ENCODE data around the gene SLC35F1. TPM values are rescaled to one million over a fixed set of nuclear protein-coding genes. Genes with fewer than 3 reads are reported as not detected.

SLC35F1 gene
- total and polyA plus RNA-seq, 3 donors from 2014 or later = 1.4 to 1.8 (median 1.6) TPM

DNA sequence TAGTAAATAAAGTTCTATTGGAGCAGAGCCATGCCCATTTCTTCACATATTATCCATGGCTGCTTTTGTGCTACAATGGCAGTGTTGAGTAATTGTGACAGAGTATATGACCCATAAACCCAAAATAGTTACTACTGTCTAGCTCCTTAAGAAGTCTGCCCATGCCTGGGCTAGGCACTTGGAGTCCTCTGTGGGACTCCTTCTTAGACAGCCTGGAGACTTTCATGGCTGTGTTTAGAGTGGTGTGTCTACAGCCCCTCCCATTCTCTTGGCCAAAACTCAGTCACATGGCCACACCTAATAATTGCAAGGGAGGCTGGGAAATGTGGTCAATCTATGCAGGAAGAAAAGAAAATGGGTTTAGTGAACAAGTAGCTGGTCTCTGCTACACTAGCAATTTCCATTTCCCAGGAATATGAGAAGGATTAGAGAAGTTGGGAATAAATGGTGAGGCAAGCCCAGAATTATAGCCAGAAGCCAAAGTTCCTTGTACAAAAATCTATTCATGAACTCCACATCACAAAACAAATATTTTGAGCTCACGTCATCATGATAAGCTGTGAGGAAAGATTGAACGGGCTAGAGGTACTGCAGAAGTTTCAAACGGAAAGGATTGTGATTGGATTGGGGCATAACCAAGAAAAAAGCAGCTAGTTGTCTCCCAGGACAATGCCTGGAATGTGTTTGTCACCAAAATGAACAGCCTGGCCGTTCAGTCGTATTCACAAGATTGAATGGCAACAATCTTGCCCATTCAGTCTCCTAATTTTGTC, 389.3 kb downstream of the SLC35F1 start:
- no peaks in the 10 kb centered on the region for H3K9me3 ChIP-seq
- H3K36me3 ChIP-seq (ENCODE audit: low read depth, missing control alignments) = no peaks in the 10 kb centered on the region
- H3K27me3 ChIP-seq = no peaks in the 10 kb centered on the region
- H3K4me1 ChIP-seq = no peaks in the 10 kb centered on the region
- no peak overlapping the region for H3K27ac ChIP-seq
- WGBS, 2 donors = 92 to 95% methylated on average over 5 of the region's 5 CpGs
- TF ChIP-seq, protein P1, sequence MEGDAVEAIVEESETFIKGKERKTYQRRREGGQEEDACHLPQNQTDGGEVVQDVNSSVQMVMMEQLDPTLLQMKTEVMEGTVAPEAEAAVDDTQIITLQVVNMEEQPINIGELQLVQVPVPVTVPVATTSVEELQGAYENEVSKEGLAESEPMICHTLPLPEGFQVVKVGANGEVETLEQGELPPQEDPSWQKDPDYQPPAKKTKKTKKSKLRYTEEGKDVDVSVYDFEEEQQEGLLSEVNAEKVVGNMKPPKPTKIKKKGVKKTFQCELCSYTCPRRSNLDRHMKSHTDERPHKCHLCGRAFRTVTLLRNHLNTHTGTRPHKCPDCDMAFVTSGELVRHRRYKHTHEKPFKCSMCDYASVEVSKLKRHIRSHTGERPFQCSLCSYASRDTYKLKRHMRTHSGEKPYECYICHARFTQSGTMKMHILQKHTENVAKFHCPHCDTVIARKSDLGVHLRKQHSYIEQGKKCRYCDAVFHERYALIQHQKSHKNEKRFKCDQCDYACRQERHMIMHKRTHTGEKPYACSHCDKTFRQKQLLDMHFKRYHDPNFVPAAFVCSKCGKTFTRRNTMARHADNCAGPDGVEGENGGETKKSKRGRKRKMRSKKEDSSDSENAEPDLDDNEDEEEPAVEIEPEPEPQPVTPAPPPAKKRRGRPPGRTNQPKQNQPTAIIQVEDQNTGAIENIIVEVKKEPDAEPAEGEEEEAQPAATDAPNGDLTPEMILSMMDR (IDR thresholded peaks at IDR 0.05) = no peak
- no peak for TF ChIP-seq POLR2A (IDR thresholded peaks at IDR 0.05)
- intact Hi-C loops (cut with DNase I; ENCODE audit: low total_unique reads) = no loop called here
- DNase-seq = no peak
- no peak overlapping the region for H3K4me3 ChIP-seq

DNA sequence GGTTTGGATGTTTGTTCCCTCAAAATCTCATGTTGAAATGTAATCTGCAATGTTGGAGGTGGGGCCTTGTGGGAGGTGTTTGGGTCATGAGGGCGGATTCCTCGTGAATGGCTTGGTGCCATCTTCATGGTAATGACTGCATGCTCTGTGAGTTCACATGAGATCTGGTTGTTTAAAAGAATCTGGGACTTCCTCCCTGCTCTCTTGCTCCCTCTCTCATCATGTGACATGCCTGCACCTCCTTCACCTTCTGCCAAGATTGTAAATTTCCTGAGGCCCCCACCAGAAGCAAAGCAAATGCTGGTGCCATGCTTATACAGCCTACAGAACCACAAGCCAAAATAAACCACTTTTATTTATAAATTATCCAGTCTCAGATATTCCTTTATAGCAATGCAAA, 390.8 kb downstream of the SLC35F1 start:
- no peaks in the 10 kb centered on the region for H3K4me1 ChIP-seq
- H3K27ac ChIP-seq = no peak overlapping the region
- intact Hi-C loops (cut with DNase I; ENCODE audit: low total_unique reads) = no loop called here
- no peak for TF ChIP-seq POLR2A (IDR thresholded peaks at IDR 0.05)
- TF ChIP-seq, protein P1 (IDR thresholded peaks at IDR 0.05) = no peak
- H3K4me3 ChIP-seq = no peak overlapping the region
- H3K9me3 ChIP-seq = no peaks in the 10 kb centered on the region
- no peaks in the 10 kb centered on the region for H3K27me3 ChIP-seq
- DNase-seq = no peak
- H3K36me3 ChIP-seq (ENCODE audit: low read depth, missing control alignments) = no peaks in the 10 kb centered on the region
- WGBS, 2 donors = 59 to 84% methylated on average over 2 of the region's 2 CpGs

DNA sequence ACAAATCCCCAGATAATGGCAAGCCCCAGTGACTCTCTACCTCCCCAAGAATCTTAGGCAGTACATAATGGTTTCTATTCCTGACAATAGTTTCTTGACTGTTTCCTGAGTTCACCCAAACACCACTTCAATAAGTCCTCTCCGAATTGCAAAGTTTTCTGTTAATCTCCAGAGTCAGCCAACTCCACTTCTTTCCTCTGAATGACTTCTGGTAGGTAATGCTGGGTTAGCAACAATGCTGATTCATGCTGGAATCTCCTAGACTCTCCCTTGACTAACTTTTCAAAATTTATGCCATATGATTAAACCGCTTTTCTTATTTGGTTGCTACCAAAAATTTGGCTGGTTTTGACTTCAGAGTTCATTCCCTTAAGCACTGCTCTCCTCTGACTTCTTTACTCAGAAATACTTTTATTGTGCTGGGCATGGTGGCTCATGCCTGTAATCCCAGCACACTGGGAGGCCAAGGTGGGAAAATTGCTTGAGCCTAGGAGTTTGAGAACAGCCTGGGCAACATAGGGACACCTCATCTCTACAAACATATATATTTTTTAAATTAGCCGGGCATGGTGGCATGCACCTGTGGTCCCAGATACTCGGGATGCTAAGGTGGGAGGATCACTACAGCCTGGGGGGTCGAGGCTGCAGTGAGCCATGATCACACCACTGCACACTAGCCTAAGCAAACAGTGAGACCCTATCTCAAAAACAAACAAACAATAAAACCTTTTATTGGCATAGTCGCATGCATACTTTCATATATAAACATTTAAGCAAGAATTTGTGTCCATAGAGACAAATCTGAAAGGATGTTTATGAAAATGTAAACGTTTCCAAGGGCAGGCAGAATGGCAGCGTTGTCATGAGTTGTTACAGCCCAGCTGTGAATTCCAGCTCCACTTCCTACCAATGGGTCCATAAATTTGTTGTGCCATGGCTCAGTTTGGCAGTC, 391.7 kb downstream of the SLC35F1 start:
- Histone ChIP-seq H3K27ac (no peak overlapping the region), H3K36me3 (ENCODE audit: low read depth, missing control alignments) (no peaks in the 10 kb centered on the region), H3K9me3 (no peaks in the 10 kb centered on the region), H3K4me3 (no peak overlapping the region), H3K27me3 (no peaks in the 10 kb centered on the region), H3K4me1 (no peaks in the 10 kb centered on the region)
- DNase-seq = no peak
- TF ChIP-seq POLR2A (IDR thresholded peaks at IDR 0.05) = no peak
- TF ChIP-seq, protein P1 (IDR thresholded peaks at IDR 0.05) = no peak
- WGBS, 2 donors = 65 to 78% methylated on average over 8 of the region's 8 CpGs
- intact Hi-C loops (cut with DNase I; ENCODE audit: low total_unique reads) = no loop called here

DNA sequence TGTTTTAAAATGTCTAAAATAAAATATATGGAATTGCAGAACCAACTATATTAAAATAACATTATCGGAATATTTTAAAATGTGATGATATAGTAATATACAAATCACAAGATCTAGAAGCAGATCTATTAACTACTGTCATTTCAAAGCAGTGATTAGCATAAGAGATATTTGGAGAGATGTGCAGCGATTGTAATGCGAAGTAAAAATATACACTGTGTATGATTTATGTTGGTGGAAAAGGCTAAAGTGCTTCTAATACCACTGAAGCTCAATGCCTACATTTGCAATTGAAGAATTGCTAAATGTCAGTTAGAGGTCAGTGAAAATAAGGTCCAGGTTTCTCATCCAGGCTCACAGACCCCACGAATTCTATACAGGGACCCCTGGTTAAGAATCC, 392.4 kb downstream of the SLC35F1 start:
- Histone ChIP-seq H3K36me3 (ENCODE audit: low read depth, missing control alignments) (no peaks in the 10 kb centered on the region), H3K27ac (no peak overlapping the region), H3K4me1 (no peaks in the 10 kb centered on the region), H3K4me3 (no peak overlapping the region), H3K27me3 (no peaks in the 10 kb centered on the region), H3K9me3 (no peaks in the 10 kb centered on the region)
- TF ChIP-seq, protein P1 (IDR thresholded peaks at IDR 0.05) = no peak
- no peak for TF ChIP-seq POLR2A (IDR thresholded peaks at IDR 0.05)
- DNase-seq = no peak
- intact Hi-C loops (cut with DNase I; ENCODE audit: low total_unique reads) = no loop called here
- 77 to 81% methylated on average over 4 of the region's 4 CpGs for WGBS, 2 donors

Measured in testis (tissue), 3 donors.